ENCODE results near the gene ABCC8. TPM values are rescaled to one million over a fixed set of nuclear protein-coding genes. Genes with fewer than 3 reads are reported as not detected.

The ABCC8 gene
- total and polyA plus RNA-seq, 2 experiments from 2014 or later: 2.2 TPM; not detected in 1

DNA sequence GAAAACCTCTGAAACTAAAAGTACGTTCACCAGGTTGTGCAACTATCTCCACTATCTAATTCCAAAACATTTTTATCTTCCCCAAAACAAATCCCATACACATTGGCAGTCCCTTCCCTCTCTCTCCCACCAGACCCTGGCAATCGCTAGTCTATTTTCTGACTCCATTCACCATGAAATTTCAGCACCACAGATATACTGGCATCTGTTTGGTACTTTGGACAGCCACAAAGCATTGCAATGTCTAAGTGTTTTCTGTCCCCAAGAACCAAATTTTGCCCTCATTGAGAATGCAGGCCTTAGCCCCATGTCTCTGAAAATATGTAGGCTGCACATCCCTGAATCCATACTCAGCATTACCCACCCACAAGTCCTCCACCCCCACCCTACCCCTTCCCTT is 60.2 kb downstream of the ABCC8 start:
- DNase-seq (ENCODE audit: low spot score): no peak
- H4K20me1 ChIP-seq (ENCODE audit: insufficient read depth, poor library complexity, severe bottlenecking): no peaks in the 10 kb centered on the region
- H3K4me3 ChIP-seq: no peak overlapping the region
- H3K9me3 ChIP-seq (ENCODE audit: low read depth): no peaks in the 10 kb centered on the region
- 78% methylated on average over 2 of the region's 2 CpGs for WGBS (ENCODE audit: low lambda C conversion rate, missing lambda C conversion rate)
- H3K79me2 ChIP-seq: no peaks in the 10 kb centered on the region
- no peaks in the 10 kb centered on the region for H3K9me2 ChIP-seq (replicated peaks; ENCODE audit: insufficient read depth)
- H3K27ac ChIP-seq: no peak overlapping the region
- H2AFZ ChIP-seq: no peak overlapping the region
- H3K27me3 ChIP-seq: peaks cover 26% of the 10 kb centered on the region
- no peak overlapping the region for H3K4me2 ChIP-seq
- TF ChIP-seq EZH2 (IDR thresholded peaks at IDR 0.05; ENCODE audit: borderline replicate concordance) (no peak), EZH2phosphoT487 (IDR thresholded peaks at IDR 0.05; ENCODE audit: low read depth, severe bottlenecking, unreplicated experiment) (no peak)
- TF ChIP-seq, protein P1, sequence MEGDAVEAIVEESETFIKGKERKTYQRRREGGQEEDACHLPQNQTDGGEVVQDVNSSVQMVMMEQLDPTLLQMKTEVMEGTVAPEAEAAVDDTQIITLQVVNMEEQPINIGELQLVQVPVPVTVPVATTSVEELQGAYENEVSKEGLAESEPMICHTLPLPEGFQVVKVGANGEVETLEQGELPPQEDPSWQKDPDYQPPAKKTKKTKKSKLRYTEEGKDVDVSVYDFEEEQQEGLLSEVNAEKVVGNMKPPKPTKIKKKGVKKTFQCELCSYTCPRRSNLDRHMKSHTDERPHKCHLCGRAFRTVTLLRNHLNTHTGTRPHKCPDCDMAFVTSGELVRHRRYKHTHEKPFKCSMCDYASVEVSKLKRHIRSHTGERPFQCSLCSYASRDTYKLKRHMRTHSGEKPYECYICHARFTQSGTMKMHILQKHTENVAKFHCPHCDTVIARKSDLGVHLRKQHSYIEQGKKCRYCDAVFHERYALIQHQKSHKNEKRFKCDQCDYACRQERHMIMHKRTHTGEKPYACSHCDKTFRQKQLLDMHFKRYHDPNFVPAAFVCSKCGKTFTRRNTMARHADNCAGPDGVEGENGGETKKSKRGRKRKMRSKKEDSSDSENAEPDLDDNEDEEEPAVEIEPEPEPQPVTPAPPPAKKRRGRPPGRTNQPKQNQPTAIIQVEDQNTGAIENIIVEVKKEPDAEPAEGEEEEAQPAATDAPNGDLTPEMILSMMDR (IDR thresholded peaks at IDR 0.05; ENCODE audit: poor library complexity): no peak
- H3K4me1 ChIP-seq (ENCODE audit: insufficient read depth): no peaks in the 10 kb centered on the region
- H3K36me3 ChIP-seq (replicated peaks; ENCODE audit: insufficient read depth, low read depth): no peaks in the 10 kb centered on the region

DNA sequence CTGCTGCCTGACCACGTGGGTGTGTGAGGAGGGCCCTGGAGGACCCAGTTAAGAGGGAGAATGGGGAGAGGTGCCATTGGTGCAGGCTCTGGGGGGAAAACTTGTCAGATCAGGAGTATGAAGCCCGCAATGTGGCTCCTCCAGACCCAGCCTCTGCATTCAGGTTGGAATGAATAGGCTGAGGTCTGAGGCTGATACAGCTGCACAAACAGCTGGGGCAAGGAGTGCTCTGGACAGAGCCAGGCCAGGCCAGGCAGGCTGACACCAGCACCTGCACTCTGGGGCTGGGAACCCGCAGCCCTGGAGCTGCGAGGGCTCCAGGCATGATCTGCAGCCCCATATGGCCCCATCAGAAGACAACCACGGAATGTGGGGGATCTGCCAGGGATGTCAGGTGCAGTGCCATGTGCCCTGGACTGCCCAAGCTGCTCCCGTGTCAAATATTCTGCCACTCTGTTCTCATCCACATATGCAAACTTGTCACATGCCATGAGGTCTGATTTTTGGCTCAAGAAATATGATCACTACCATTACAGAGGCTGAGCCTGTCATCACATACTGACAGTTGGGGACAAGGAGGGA is 61.0 kb downstream of the ABCC8 start:
- H3K27ac ChIP-seq: no peak overlapping the region
- H2AFZ ChIP-seq: no peak overlapping the region
- no peak overlapping the region for H3K4me3 ChIP-seq
- H3K27me3 ChIP-seq: peaks cover 26% of the 10 kb centered on the region
- H3K79me2 ChIP-seq: no peaks in the 10 kb centered on the region
- TF ChIP-seq, protein P1 (IDR thresholded peaks at IDR 0.05; ENCODE audit: poor library complexity): no peak
- TF ChIP-seq EZH2 (IDR thresholded peaks at IDR 0.05; ENCODE audit: borderline replicate concordance) (no peak), EZH2phosphoT487 (IDR thresholded peaks at IDR 0.05; ENCODE audit: low read depth, severe bottlenecking, unreplicated experiment) (no peak)
- H3K4me1 ChIP-seq (ENCODE audit: insufficient read depth): no peaks in the 10 kb centered on the region
- no peak for DNase-seq (ENCODE audit: low spot score)
- H3K9me2 ChIP-seq (replicated peaks; ENCODE audit: insufficient read depth): no peaks in the 10 kb centered on the region
- H4K20me1 ChIP-seq (ENCODE audit: insufficient read depth, poor library complexity, severe bottlenecking): no peaks in the 10 kb centered on the region
- no peaks in the 10 kb centered on the region for H3K36me3 ChIP-seq (replicated peaks; ENCODE audit: insufficient read depth, low read depth)
- H3K4me2 ChIP-seq: no peak overlapping the region
- 82% methylated on average over 6 of the region's 6 CpGs for WGBS (ENCODE audit: low lambda C conversion rate, missing lambda C conversion rate)
- H3K9me3 ChIP-seq (ENCODE audit: low read depth): no peaks in the 10 kb centered on the region

GRCh38 chr11:17414992-17415391 is 61.7 kb downstream of the ABCC8 start:
- Histone ChIP-seq H3K9me2 (replicated peaks; ENCODE audit: insufficient read depth) (no peaks in the 10 kb centered on the region), H3K79me2 (no peaks in the 10 kb centered on the region), H3K27ac (no peak overlapping the region), H4K20me1 (ENCODE audit: insufficient read depth, poor library complexity, severe bottlenecking) (no peaks in the 10 kb centered on the region), H3K9me3 (ENCODE audit: low read depth) (no peaks in the 10 kb centered on the region), H3K4me2 (no peak overlapping the region), H3K36me3 (replicated peaks; ENCODE audit: insufficient read depth, low read depth) (no peaks in the 10 kb centered on the region), H3K4me1 (ENCODE audit: insufficient read depth) (no peaks in the 10 kb centered on the region), H3K4me3 (no peak overlapping the region), H2AFZ (no peak overlapping the region), H3K27me3 (peaks cover 26% of the 10 kb centered on the region)
- 93% methylated on average over 5 of the region's 5 CpGs for WGBS (ENCODE audit: low lambda C conversion rate, missing lambda C conversion rate)
- TF ChIP-seq, protein P1 (IDR thresholded peaks at IDR 0.05; ENCODE audit: poor library complexity): no peak
- TF ChIP-seq EZH2phosphoT487 (IDR thresholded peaks at IDR 0.05; ENCODE audit: low read depth, severe bottlenecking, unreplicated experiment): no peak
- TF ChIP-seq EZH2 (IDR thresholded peaks at IDR 0.05; ENCODE audit: borderline replicate concordance): no peak
- no peak for DNase-seq (ENCODE audit: low spot score)

Data from hepatocyte (in vitro differentiated cells).